ENCODE data around the gene TSC22D2.

Gene TSC22D2

DNA sequence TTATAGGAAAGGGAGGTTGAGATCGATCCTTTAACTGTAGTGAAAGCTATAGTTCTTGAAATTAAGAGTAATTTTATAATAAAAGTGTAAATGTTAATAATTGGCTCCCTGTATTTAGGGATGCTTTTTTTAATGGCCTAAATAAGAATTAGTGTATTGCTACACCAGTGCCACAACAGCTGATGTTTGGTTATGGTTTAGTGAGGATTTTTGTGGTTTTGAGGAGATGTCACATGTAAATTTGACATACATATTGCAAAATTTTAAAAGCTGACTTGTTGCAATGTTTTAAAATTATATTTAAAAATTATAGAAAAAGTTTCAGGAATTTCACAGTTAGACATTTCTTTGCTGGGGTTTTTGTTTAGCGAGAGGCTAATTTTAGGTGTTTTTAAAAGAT, 3.9 kb downstream of the TSC22D2 start:
- FAIRE-seq = no peak
- no peak for DNase-seq (ENCODE audit: low spot score)

DNA sequence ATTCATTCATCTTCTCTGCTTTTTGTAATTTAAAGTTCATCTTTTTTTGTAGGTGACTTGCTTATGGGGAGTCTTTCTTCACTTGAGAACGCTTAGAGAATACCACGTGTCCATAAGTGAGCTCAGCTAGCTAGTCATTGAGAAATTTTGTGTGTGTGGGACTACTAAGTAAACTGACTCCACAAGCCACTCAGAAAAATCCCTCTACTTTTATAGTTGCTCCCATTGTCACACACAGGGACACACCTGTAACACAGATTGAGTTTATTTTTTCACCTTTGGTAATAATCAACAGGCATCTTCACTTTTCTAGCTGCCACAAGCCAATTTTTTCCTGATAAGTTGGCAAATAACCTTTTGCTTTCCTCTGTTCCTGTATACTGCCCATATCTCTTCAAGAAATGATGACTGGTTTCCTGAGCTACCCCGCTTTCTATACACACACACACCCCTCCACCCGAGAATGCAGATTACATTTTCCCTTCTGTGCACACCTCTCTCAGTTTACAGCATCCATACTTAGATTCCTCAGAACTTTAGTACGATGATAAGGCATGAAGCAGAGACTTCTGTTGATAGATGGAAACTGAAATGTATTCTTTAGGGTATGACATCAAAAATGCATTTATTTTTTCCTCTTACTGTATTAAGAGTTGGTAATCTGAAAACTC, 4.6 kb downstream of the TSC22D2 start:
- peak; percentile 15 for FAIRE-seq
- DNase-seq (ENCODE audit: low spot score) = peak; percentile 56

DNA sequence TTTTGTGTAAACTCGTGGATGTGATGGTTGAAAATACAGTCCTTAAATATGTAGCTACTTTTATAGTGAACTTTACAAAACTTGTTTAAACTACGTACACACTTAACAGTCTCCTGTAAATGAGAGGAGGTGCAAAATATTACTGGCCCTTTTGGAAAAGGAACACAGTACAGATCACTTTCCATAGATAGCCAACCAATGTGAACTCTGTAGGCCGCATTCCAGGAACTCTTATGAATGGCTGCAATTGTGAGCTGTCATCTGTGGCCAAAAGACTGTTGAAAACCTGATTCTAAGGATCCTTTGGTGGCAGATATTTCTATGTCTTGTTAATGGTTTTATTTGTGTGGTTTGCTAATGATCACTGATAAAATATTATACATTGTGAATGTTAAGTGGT, 6.2 kb downstream of the TSC22D2 start:
- DNase-seq (ENCODE audit: low spot score) (peak; percentile 48), FAIRE-seq (peak; percentile 79)

DNA sequence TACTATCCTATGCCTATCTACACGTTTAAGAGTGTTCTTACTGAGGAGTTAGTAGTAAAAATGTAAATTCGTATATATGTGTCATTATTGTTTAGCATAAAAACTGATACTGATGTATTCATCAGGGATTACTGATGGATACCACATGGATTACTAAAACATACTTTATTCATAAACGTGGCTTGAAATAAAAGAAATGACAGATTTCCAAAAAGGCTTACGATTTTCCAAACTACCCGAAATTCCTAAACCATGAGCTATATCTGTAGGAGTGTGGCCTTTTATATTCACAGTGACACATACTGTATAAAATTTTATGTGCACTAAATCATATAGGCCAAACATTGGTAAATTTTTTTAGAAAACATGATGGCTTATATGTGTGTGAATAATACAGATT, 6.9 kb downstream of the TSC22D2 start:
- DNase-seq (ENCODE audit: low spot score) (no peak), FAIRE-seq (peak; percentile 18)

DNA sequence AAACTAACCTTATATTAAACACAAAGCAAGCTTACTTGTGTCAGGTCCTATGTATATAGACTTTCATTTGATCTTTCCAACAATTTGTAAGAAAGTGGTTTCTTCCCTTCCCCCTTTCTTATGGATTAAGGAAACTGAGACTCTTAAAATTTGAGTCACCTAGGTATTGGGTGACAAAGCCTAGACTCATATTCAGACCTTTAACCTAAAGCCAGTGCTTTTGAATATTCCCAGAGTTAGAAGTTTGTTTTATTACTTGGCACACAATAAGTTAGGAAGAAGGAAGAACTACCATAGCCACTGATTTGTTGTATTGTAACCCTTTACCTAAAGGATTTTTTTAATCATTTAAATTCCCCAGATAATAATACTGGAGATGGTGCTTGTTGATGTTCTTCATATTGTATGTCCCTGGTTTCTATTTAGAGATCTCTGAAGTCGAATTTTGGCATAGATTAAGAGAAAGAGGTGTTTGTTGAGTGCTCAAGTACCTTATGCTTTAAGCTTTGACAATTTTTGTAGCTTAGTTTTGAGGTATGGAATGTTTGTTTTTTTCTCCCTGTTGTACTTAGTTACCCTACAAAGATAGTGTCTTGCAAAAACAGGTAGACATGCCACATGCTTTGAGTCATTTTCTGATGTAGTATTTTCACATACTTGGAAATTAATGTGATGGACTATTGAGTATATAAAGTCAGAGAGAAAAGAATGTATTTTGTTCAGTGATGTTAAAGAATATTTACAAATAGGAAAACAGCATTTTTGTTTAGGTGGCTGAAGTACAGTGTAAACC, 11.2 kb downstream of the TSC22D2 start:
- peak; percentile 66 for FAIRE-seq
- DNase-seq (ENCODE audit: low spot score) = no peak

DNA sequence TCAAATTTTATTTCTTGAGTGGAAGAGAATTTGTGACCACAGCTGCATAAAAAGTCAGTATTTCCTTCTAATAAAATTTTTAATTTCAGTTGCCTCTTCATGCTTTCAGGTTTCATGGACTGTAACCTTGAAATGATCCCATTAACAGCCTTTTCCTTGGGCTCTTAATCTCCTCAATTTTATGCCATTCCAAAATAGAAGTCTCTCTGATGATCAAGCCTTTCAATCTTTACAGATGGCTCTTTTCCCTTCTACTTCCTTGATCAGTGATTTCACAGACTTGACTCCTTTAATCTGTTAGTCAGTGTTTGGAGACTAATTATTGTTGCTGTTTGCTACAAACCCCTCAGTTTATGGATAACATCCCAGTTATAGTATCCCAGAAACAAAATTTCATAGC, 11.9 kb downstream of the TSC22D2 start:
- DNase-seq (ENCODE audit: low spot score) (no peak), FAIRE-seq (no peak)

DNA sequence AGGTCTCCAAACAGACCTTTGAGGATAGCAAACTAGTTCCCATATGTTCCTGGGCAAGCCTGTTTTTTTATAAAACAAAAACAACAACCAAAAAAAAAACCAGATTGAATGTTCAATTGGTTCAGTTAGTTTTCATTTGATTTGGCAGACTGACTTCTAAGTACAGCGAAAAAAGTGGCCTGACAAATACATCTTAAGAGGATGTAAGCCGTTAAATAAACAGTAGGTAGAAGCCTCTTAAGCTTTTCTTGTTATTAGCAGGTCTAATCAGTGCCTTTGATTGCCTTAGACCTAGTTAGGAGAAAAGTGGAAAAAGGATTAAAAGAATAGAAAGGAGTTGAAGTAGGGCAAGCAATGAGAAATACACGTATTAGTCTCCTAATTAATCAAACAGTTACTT, 13.2 kb downstream of the TSC22D2 start:
- FAIRE-seq (no peak), DNase-seq (ENCODE audit: low spot score) (no peak)

DNA sequence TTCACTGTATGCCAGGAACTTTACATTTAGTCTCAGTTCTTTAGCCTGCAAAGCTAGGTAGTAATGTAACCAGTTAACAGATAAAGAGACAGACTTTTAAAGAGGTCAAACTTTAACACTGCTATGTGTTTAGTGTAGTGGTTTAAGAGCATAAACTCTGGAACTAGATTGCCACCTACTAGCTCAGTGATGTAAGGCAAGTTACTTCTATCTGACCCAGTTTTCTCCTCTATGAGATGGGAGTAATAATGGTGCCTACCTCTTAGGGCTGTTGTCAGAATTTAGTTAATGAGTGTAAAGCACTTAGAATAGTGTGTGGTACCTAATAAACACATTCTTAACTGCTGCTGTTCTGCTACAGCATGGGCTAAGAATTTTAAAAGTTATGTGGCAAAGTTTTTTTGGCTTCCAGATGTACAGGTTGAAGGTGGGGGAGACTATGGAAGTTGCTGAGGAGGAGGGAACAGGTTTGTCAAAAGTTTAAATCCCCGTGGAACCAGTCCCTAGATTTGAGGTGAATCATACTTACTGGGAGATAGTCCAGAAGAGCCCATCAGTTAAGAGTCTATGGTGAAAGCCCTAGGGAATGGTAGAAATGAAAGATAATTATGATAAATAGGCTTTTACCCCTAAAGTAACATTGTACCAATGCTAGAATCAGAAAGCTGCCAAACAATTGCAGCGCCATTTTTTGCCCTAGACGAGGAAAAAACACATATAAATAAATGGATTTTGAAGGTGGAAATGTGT, 13.9 kb downstream of the TSC22D2 start:
- FAIRE-seq (peak; percentile 51), DNase-seq (ENCODE audit: low spot score) (no peak)

DNA sequence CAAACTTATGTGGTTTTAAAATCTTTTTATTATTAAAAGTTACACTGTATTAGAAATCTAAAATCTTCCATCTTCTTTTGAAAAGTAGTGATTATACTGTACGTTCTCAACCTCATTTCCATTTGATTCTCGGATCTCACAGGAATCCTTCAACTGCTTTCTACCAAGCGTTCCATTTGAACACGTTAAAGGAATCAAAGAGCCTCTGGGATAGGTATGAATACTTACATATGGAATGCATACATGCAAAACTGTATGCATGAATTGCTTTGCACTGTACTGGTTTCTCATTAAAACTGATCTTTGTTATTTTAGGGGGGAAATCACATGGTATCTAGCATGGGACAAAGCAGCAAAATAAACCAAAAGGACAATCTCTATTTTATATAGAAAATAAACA, 14.8 kb downstream of the TSC22D2 start:
- FAIRE-seq (no peak), DNase-seq (ENCODE audit: low spot score) (no peak)

DNA sequence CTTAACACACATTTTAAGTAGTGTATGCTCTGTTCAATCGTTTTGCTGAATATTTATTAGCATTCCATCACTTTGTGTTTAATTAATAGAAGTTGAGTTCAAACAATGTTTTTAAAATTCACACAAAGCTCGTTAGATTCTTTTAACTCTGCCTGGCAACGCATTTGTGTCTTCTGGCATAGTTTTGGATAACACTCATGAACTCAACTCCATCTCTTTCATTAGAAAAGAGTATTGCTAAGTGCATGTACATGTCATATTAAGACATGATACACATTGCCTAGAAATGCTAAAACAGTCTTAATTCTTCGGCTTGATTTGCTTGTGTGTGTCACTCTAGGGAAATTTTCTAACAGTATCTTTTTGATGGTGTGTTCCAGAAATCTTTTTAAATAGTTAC, 15.7 kb downstream of the TSC22D2 start:
- DNase-seq (ENCODE audit: low spot score) (no peak), FAIRE-seq (no peak)

DNA sequence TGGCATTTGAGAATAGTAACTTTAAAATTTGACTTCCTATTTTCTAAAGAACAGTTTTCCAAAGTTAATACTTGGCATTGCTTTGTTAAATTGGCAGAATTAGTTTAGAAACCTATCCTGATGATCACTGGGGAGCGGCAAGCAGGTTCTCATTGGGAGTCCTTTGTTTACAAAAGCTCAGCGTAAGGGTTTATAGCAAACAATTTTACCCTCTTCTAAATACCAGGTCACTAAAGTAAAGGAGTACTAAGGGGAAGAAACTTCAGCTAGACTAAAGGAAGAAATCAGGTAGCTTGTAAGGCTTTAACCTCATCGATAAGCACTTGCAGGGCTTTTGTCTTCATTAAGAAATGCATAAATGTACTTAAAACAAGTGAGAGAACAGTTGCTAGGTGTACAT, 18.2 kb downstream of the TSC22D2 start:
- DNase-seq (ENCODE audit: low spot score) (no peak), FAIRE-seq (no peak)

DNA sequence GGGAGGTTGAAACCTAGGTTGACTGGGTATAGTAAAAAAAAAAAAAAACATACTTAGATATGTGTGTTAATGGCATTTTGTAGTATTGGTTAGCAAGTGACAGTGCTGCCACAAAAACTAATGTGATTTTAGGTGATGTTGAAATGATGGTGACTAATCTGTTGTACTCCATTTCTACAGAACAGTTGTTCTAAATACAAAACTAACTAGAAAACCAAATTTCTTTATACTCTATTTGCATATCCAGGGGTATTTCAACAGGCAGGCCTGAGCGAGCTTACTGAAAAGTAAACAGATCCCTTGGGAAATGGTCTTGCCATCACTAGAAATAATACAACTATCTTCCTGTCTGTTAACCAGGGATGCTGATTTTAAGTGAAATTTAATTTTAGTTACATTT, 20.5 kb downstream of the TSC22D2 start:
- no peak for FAIRE-seq
- no peak for DNase-seq (ENCODE audit: low spot score)

DNA sequence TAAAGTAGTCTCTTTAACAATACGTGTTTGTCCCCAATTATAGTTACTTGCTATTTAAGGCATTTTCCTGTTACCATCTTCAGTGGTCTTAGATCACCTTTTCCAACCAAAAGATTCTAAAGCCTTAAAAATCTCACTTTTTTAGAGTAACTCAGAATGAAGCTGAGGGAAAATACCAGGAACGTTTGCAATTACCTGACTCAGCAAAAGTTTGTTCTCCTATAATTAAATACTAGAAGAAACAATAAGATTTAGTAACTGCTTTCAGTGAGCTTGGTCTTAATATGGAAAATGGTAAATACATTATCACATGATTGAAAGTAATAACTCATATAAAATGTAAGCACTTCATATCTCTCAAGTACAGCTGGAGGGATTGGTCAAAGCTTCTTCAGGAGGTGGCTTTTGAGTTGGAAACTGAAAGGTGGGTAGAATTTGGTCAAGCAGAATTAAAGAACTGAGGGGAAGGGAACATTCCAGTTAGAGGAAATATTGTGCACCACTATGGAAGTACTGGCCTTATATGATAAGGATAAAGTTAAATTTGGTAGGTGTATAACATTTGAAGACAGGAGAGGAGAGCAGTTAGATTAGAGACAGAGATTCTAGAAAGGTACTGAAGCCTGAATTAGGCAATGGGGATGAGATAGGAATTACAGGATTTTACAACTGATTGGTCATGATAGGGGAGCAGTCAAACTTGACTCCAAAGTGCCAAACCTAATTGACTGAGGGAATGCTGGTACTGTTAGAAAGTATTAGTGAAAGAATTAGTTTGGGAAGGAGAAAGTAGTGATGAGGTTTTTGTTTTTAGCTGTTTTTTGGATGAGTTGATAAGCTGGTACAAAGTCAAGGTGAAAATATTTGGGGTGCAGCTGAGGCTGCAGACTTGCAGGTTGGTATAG, 21.9 kb downstream of the TSC22D2 start:
- FAIRE-seq (no peak), DNase-seq (ENCODE audit: low spot score) (no peak)

DNA sequence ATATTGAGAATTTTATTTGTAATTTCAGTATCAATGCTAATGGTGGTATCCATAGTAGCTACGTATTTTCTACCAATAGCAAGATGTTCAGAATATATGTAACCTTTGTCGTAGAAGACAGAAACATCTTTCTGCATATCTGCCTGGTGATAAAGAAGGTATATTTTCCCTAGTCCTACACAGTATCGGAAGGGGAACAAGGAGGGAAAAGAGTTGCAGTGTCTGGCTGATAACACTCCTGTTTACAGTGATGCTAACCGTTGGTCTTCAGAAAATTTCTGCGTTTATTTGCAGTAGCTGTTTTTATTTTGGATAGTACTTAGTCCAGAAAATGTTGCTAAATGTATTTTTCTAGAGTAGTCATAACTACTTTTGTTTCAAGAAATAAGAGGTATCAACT, 25.2 kb downstream of the TSC22D2 start:
- DNase-seq (ENCODE audit: low spot score) = no peak
- no peak for FAIRE-seq

DNA sequence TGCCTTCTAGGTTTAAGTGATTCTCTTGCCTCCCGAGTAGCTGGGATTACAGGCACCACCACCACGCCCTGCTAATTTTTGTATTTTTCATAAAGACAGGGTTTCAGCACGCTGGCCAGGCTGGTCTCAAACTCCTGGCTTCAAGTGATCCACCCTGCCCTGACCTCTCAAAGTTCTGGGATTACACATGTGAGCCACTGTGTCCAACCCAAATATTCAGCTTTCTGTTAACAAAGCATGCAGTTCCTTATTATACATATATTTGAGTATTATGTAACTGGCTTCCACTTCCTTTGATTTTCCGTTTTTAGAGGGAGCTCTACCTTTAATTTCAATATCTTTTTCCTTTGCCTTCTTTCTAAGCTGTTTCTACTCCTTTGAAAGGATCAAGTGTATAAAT, 26.1 kb downstream of the TSC22D2 start:
- DNase-seq (ENCODE audit: low spot score) (no peak), FAIRE-seq (no peak)

DNA sequence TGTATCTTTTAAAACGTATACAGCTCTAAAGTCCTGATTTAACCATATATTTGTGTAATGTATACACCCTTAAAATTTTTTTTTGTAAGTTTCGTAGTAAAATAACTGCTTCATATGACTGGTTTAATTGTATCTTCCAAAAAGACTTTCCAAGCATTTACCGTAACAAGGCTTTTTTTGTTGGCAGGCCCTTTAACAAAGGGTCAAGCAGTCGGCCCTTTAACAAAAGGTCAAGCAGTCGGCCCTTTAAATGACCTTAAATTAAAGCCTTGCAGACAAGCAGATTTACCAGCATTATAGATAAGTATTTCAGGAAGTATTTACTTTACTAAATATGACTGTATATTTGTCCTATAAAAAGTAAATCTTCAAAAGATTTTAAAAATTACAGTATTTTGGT, 28.1 kb downstream of the TSC22D2 start:
- DNase-seq (ENCODE audit: low spot score) = no peak
- no peak for FAIRE-seq

DNA sequence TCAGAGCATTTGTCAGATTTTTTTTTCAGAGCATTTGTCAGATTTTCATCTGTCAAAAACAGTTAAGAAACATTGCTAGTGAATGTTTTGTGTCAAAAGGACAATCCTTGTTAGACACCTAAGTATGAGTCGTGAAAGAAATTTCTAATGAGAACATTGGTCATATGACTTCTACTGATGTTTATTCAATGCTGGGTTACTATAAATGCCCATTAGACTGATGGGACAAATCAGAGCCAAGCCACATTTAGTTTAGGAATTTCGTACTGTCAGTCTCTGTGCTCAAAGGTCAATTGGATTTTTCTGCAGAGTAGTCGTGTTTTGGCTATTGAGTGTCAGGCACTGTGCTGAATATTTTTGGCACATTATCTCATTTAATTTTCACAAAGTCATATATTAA, 31.6 kb downstream of the TSC22D2 start:
- DNase-seq (ENCODE audit: low spot score) (peak; percentile 51), FAIRE-seq (peak; percentile 74)

DNA sequence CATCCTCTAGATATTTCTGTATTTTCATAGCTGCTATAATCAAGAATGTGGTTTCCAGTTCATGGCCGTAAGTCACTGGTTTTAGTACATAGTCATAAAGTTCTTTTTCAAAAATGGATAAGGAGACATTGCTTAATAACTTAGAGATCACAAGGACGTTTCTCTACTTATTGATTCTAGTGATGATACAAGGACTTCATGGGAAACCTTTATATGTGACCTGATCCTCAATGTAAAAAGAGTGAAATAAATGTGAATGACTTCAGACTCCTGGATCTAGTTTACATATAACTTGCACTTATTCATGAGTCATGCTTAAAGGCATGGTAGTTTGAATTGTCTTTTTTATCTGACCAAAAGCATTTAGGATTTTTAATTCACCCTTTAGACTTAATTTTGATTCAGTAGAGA, 35.2 kb downstream of the TSC22D2 start:
- no peak for DNase-seq (ENCODE audit: low spot score)
- FAIRE-seq = peak; percentile 84

DNA sequence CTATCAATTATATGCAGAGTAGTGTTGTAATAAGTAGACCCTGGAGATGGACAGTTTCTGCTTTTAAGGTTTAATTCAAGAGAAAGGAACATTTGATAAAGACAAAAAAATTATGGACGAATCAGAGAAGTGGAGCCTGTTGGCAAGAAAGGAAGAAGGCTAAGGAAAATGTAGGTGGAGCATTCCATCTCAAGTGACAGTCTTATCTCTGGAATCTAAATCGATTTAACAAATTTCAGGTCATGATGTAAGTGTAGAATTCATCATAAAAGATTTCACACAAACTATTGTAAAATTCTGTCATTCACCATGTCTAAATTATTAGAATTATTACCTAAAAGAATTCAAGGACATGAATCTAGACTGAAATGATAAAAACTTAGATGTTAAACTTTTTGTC, 36.3 kb downstream of the TSC22D2 start:
- no peak for DNase-seq (ENCODE audit: low spot score)
- FAIRE-seq = no peak

DNA sequence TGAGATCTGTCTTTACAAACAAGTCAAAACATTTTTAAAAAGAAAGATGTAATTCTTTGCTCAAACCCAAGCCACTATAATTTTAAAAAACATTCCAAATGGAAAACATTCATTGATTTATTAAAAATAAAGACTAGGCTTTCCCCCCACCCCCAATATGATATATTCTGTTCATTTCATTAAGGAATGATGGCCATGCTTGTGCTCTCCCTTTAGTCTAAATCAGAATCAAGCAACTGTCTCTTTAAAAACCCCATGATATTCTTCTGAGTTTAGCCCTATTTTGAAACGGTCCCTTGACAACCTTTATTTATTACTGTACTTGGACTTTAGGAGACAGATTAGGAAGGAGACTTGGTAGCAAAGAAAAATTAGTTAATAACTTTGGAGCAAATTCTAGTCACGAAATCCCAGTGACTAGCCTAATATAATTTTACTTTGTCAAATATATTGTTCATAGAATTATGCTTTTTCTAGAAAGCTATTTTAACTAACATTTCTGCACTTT, 38.4 kb downstream of the TSC22D2 start:
- no peak for DNase-seq (ENCODE audit: low spot score)
- FAIRE-seq = no peak

DNA sequence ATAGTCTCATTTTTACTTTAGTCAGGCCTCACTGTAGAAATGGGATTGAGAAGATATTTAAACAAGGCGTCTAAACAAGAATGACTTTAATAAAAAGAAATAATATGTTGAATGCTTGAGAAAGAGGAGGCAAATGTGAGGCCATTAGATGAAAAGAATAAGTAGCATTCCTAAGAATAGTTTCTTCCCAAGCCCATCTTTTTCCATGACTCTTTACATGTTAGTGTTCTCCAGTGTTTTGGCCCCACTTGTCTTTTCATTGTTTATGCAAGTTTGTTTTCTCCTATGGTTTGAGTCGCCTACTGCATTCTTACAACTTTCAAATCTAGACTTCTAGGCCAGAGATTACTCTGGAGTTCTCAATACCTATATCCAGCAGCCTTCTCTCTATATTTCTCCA, 39.0 kb downstream of the TSC22D2 start:
- DNase-seq (ENCODE audit: low spot score) = no peak
- FAIRE-seq = no peak
